WI38 (cell line): ENCODE results near the gene RAB10.

Source experiments
- H3K4me3 ChIP-seq: 2 replicates; pipeline ENCODE4 v1.5.1; 2011; ENCODE audit warnings: low read depth, mild to moderate bottlenecking, control low read depth, low read length
- TF ChIP-seq, protein P1 (sequence below): IDR thresholded peaks from 2 replicates; pipeline ENCODE4 v1.5.1; 2012; ENCODE audit warnings: low read depth, mild to moderate bottlenecking, control low read depth, low read length

The RAB10 gene

DNA sequence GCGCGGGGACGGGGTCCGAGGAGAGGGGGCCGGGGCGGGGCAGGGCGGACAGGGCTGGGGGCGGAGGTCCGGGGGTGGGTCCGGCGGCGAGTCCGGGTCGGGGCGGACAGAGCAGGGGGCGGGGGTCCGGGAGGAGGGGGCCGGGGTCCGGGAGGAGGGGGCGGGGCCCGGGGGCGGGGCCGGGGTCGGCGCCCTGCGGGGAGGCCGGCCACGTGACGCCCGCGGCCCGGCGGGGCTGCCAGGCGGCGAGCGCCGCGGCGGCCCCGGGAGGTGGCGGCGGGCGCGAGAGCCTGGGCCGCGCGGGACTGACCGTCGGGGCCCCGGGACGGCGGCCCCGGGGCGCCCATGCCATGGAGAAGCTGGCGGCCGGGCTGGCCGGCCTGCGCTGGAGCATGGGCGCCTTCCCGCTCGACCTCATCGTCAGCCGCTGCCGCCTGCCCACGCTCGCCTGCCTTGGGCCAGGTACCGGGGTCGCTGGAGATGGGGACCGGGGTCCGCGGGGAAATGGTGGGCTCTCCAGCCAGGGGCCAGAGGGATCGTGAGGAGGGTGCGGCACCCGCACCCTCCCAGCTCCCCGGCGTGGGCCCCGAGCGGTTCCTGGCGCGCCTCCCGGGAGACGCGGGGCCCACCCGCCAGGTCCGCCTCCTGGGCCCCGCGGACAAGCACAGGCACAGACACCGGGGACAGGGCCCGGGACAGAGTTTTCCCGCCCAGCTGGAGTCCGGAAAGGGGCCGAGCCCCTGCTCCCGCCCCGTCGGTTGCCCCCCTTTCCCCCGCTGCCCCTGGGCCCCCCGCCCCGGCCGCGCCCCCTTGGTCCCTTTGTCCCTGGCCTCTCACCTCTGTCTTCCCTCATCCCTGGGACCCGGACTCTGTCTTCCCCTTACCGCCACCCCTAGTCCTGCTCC is 139.2 kb downstream of the RAB10 start, which contains the start of gene GAREM2:
TSS of gene GAREM2 (plus strand) at position 218 of the 905 bp plus-strand sequence. CDS start at position 351, 133 bp downstream.
- no peak within 1 kb of the TSS for H3K4me3 ChIP-seq
- TF ChIP-seq, protein P1, sequence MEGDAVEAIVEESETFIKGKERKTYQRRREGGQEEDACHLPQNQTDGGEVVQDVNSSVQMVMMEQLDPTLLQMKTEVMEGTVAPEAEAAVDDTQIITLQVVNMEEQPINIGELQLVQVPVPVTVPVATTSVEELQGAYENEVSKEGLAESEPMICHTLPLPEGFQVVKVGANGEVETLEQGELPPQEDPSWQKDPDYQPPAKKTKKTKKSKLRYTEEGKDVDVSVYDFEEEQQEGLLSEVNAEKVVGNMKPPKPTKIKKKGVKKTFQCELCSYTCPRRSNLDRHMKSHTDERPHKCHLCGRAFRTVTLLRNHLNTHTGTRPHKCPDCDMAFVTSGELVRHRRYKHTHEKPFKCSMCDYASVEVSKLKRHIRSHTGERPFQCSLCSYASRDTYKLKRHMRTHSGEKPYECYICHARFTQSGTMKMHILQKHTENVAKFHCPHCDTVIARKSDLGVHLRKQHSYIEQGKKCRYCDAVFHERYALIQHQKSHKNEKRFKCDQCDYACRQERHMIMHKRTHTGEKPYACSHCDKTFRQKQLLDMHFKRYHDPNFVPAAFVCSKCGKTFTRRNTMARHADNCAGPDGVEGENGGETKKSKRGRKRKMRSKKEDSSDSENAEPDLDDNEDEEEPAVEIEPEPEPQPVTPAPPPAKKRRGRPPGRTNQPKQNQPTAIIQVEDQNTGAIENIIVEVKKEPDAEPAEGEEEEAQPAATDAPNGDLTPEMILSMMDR: no peak

DNA sequence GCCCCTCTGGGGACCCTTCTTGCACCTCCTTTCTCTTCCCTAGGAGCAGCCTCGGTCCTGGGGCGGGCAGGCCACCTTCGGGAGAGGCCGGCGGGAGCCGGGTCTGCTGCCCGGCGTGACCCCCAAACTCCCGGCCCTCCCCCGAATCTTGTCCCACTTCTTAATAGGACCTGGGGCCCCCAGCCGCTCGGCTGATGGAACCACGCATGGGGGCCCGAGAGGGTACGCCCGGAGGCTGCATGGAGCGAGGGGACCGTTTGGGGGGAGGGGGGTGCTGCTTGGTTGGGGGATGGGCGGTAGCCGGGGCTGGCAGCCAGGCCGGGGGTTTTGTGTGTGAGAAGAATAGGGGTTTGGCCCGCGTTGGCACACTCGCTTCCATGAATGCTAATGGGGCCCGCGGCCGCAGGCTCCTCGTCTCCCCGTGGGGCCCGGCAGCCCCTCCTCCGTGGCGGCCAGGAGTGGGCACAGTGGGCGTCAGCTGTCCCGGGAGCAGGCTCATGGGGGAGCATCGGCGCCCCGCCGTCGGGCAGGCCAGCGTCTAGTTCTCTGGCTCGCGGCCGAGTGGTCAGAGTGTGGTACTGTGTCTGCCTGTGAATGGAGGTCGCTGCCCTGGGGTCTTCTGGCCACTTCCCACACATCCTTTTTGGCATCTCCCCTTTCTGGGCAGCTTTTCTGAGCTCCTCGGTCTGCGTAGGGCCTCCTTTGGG is 140.0 kb downstream of the RAB10 start:
- H3K4me3 ChIP-seq: no peak overlapping the region
- TF ChIP-seq, protein P1: no peak

GRCh38 chr2:26174691-26175465 is 141.0 kb downstream of the RAB10 start:
- H3K4me3 ChIP-seq: no peak overlapping the region
- TF ChIP-seq, protein P1: no peak

DNA sequence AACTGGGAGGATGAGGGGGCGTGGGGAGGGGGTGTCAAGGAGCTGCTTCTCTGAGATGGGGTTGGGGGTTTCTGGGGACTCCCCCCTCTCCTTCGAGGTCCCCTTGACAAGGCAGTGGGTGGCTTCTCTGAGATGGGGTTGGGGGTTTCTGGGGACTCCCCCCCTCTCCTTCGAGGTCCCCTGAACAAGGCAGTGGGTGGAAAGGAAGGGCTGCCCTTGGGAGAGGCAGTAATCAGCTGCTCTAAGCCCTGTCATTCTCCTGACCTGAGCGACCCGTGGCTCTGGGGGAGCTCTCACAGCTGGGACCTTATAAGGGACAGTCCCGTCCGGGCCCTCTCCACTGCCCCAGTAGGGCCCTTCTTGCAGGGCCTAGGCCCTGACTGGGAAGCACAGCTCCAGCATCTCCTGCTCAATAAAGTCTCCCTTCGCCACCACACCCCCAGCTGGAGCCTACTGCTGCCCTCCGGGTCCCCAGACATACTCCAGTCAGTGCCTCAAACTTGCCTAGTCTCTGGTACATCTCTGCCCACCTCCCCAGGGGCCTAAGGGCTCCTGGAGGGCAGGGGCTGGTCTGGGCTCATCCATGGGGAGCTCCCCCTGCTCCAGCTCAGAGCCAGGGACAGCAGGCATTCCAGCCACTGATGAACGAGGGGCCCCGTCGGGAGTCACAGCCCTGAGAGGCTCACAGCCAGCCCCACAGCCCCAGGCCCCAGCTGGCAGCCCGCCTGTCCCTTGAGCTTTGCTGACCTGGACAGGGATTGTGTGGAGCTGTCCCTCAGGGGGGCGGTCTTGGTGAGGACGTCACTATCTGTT is 141.8 kb downstream of the RAB10 start:
- TF ChIP-seq, protein P1: no peak
- no peak overlapping the region for H3K4me3 ChIP-seq

DNA sequence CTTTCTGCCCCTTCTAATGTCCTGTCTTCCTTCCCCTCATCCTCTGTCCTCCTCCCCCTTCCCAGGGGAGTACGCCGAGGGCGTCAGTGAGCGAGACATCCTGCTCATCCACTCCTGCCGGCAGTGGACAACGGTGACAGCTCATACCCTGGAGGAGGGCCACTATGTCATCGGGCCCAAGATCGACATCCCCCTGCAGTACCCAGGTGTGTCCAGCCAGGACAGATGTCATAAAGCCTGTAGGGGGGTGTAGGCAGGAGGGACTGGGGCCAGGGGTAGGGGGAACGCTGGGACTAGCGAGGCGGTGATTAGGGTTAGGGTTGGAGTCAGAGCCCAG is 142.4 kb downstream of the RAB10 start:
- TF ChIP-seq, protein P1: no peak

GRCh38 chr2:26177122-26177521 is 143.2 kb downstream of the RAB10 start:
- TF ChIP-seq, protein P1: no peak
- no peak overlapping the region for H3K4me3 ChIP-seq

More for the DNA sequence above, 142.4 kb downstream of the RAB10 start:
- no peak overlapping the region for H3K4me3 ChIP-seq
